ENCODE measurements around the gene THADA. TPM values are rescaled to one million over a fixed set of nuclear protein-coding genes. Genes with fewer than 3 reads are reported as not detected.

The THADA gene
- total and polyA plus RNA-seq, 8 donors, result 9.4 to 25.1 (median 18.2) TPM

DNA sequence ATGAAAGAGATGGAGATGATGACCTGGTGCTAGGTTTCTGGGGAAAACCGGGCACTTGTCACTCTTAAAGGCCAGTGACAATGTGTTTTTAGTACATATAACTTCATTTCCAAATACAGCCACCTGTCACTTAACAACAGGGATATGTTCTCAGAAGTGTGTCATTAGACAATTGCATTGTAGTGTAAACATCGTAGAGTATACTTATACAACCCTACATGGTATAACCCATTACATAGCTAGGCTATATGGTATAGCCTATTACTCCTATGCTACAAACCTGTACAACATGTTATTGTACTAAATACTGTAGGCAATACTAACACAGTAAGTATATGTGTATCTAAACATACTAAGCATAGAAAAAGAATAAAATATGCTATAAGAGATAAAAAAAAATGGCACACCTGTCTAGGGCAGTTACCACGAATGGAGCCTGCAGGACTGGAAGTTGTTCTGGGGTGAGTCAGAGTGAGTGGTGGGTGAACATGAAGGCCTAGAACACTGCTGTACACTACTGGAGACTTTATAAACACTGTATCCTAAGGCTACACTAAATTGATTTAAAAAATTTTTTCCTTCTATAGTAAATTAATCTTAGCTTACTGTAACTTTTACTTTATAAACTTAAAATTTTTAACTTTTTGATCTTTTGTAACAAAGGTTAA is 123.2 kb downstream of the THADA start:
- intact Hi-C loops (cut with DNase I), result loop anchor here in 1 of 3 donors (10.0 kb wide), 1 partner anchor 238 kb away; no protein-coding TSS in a partner anchor

DNA sequence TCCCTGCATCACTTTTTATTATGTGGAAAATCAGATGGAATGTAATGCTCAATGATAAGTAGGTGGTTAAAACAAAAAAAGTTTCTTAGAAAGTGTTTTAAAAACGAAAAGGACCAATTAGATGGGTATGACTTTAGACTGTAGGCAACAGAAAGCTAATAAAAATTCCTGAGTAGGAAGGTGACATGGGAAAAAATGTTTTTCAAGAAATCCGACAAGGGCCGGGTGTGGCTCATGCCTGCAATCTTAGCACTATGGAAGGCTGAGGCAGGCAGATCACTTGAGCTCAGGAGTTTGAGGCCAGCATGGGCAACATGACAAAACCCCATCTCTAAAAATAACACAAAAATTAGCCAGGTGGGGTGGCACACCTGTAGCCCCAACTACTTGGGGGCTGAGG is 126.1 kb downstream of the THADA start:
- DNase-seq (no peak), ATAC-seq (no peak), FAIRE-seq (no peak)
- TF ChIP-seq, protein P1, sequence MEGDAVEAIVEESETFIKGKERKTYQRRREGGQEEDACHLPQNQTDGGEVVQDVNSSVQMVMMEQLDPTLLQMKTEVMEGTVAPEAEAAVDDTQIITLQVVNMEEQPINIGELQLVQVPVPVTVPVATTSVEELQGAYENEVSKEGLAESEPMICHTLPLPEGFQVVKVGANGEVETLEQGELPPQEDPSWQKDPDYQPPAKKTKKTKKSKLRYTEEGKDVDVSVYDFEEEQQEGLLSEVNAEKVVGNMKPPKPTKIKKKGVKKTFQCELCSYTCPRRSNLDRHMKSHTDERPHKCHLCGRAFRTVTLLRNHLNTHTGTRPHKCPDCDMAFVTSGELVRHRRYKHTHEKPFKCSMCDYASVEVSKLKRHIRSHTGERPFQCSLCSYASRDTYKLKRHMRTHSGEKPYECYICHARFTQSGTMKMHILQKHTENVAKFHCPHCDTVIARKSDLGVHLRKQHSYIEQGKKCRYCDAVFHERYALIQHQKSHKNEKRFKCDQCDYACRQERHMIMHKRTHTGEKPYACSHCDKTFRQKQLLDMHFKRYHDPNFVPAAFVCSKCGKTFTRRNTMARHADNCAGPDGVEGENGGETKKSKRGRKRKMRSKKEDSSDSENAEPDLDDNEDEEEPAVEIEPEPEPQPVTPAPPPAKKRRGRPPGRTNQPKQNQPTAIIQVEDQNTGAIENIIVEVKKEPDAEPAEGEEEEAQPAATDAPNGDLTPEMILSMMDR (IDR thresholded peaks at IDR 0.05), result no peak
- H3K9me3 ChIP-seq, result no peaks in the 10 kb centered on the region
- intact Hi-C loops (cut with DNase I), result loop anchor here in 1 of 3 donors (10.0 kb wide), 1 partner anchor 235 kb away; no protein-coding TSS in a partner anchor
- H3K4me1 ChIP-seq, result peaks cover 0 to 4% (median 2%) of the 10 kb centered on the region in 3 donors
- H3K4me3 ChIP-seq, result no peak overlapping the region
- H3K27me3 ChIP-seq, result no peaks in the 10 kb centered on the region
- WGBS, 2 donors, result 90 to 98% methylated on average over 3 of the region's 3 CpGs
- H3K27ac ChIP-seq, result no peak overlapping the region
- no peaks in the 10 kb centered on the region for H3K36me3 ChIP-seq

More for the DNA sequence above, 123.2 kb downstream of the THADA start:
- no peak overlapping the region for H3K4me3 ChIP-seq
- ATAC-seq, result no peak
- no peaks in the 10 kb centered on the region for H3K27me3 ChIP-seq
- TF ChIP-seq, protein P1 (IDR thresholded peaks at IDR 0.05), result no peak
- no peaks in the 10 kb centered on the region for H3K36me3 ChIP-seq
- H3K27ac ChIP-seq, result no peak overlapping the region
- peaks cover 0 to 4% (median 0%) of the 10 kb centered on the region in 3 donors for H3K4me1 ChIP-seq
- no peaks in the 10 kb centered on the region for H3K9me3 ChIP-seq
- FAIRE-seq, result no peak
- DNase-seq, result no peak
- WGBS, 2 donors, result 88 to 94% methylated on average over 3 of the region's 3 CpGs

DNA sequence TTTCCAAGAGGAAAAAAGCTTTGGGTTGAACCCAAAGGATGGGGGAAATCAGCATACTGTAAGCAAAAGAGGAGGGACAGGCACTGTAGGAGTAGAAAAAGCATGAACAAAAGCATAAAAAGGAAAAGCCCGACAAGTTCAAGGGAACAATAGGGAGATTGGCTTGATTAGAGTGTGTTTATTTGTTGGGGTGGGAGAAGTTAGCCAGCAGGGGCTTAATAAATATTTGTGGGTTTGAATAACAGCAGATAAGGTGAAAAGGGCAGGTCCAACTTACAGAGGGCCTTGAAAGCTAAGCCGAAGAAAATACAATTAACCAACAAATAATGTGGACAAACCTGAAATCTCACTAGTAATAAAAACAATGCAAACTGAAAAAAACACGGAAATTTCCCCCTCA is 126.7 kb downstream of the THADA start:
- 38 to 51% methylated on average over 3 of the region's 3 CpGs for WGBS, 2 donors
- DNase-seq (no peak), ATAC-seq (no peak), FAIRE-seq (no peak)
- TF ChIP-seq, protein P1 (IDR thresholded peaks at IDR 0.05), result no peak
- H3K4me1 ChIP-seq, result peaks cover 2 to 6% (median 4%) of the 10 kb centered on the region in 3 donors
- no peak overlapping the region for H3K4me3 ChIP-seq
- intact Hi-C loops (cut with DNase I), result no loop called here
- no peaks in the 10 kb centered on the region for H3K27me3 ChIP-seq
- no peaks in the 10 kb centered on the region for H3K9me3 ChIP-seq
- no peaks in the 10 kb centered on the region for H3K36me3 ChIP-seq
- no peak overlapping the region for H3K27ac ChIP-seq

DNA sequence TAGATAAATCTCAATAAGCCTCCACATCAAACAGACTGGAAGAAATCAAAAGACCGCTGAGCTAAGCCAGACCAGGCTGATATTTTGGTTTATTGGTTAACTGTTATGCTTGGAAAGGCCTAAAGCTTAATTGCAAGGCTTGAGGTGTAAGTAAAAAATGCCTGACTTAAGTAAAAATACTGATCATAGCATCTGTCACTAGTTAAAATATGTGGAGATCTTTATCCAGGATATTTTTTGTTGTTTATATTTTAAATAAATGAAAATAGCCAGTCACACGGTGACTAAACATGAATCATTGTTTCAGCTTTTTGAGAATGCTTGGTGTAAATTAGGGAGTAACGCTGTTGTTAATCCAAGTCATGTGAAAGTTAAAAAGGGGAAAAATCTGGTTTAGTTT is 127.9 kb downstream of the THADA start:
- H3K27ac ChIP-seq, result no peak overlapping the region
- intact Hi-C loops (cut with DNase I), result no loop called here
- no peak for DNase-seq
- H3K4me3 ChIP-seq, result no peak overlapping the region
- no peaks in the 10 kb centered on the region for H3K36me3 ChIP-seq
- FAIRE-seq, result peak; percentile 47
- H3K27me3 ChIP-seq, result no peaks in the 10 kb centered on the region
- peaks cover 14 to 16% (median 16%) of the 10 kb centered on the region in 3 donors for H3K4me1 ChIP-seq
- no peaks in the 10 kb centered on the region for H3K9me3 ChIP-seq
- 87 to 93% methylated on average over 3 of the region's 3 CpGs for WGBS, 2 donors
- TF ChIP-seq, protein P1 (IDR thresholded peaks at IDR 0.05), result no peak
- no peak for ATAC-seq

DNA sequence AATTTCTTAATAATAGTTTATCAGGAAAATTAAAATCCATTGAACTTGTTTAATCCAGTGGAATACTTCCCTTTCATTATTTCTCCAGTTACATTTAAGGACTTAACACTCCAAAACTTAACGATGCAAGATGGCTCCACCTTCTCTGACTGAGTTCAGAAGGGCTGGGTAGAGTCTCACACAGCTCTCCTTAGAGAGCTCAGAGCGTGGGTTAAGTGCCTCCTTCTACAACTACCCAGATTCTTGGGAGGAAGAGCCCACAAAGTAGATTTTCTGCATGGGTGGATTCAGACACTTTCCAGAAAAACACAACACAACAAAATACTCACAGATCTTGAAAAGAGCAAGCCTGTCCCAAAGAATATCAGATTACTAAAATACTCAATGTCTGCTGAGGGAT is 130.6 kb downstream of the THADA start:
- Histone ChIP-seq H3K36me3 (no peaks in the 10 kb centered on the region), H3K4me3 (no peak overlapping the region), H3K27ac (no peak overlapping the region), H3K4me1 (peaks cover 16 to 21% (median 21%) of the 10 kb centered on the region in 3 donors), H3K9me3 (no peaks in the 10 kb centered on the region), H3K27me3 (no peaks in the 10 kb centered on the region)
- DNase-seq (no peak), FAIRE-seq (no peak), ATAC-seq (no peak)
- intact Hi-C loops (cut with DNase I), result no loop called here
- TF ChIP-seq, protein P1 (IDR thresholded peaks at IDR 0.05), result no peak
- WGBS, 2 donors, result 93 to 97% methylated on average over 2 of the region's 2 CpGs

Data from pancreas (tissue), 10 donors.